ENCODE data around the gene MMD2.
"Not testable (repeated sequence)": the region's sequence is repeated elsewhere in the genome, so short reads cannot be mapped to it uniquely, and the experiment has no call there.

Gene MMD2

GRCh38 chr7:4895766-4896165, 63.2 kb downstream of the MMD2 start:
- DNase-seq (ENCODE audit: low read depth in 2 of 2, low spot score in 1 of 2), result no peak

DNA sequence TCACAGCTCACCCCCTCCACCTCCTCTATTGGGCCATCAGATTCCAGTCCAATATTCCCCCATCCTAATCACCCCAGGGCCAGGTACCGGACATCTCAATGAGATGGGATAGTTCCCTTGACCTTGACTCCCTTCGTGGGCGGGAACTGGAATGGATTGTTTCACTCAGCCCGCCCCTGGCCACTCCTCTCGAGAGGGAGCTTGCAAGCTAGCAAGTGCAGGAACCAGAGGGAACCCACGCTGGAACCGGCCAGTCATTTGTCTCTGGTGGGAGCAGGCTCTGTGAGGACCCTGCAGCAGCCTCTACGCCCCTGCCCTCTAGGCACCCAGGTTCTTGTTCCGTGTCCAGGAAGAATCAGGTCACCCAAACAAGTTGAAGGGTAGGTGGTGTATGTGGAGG, 64.5 kb downstream of the MMD2 start:
- DNase-seq (ENCODE audit: low read depth in 2 of 2, low spot score in 1 of 2), result no peak

DNA sequence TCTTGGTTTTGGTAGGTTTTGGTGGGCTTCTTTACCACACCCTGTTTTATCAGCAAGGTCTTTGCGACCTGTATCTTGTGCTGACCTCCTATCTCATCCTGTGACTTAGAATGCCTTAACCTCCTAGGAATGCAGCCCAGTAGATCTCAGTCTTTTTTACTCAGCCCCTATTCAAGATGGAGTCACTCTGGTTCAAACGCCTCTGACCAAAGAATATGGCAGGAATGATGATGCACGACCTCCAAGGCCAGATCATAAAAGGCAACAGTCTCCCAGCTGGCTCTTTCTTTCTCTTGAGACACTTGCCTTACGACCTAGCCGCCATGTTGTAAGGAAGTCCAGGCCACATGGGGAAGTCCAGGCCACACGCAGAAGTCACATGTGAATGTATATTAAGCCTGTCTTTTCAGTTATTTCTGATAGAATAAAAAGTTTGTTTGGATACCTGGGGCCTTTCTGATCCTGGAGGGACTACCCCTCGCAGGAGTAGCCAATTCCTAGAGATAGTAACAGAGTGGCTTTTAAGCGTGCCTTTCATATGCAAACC, 65.0 kb downstream of the MMD2 start:
- no peak for DNase-seq (ENCODE audit: low read depth in 2 of 2, low spot score in 1 of 2)

GRCh38 chr7:4893188-4893587, 65.8 kb downstream of the MMD2 start:
- not testable (repeated sequence) for DNase-seq (ENCODE audit: low read depth in 2 of 2, low spot score in 1 of 2)

GRCh38 chr7:4891522-4891921, 67.5 kb downstream of the MMD2 start:
- DNase-seq (ENCODE audit: low read depth in 2 of 2, low spot score in 1 of 2), result not testable (repeated sequence)

GRCh38 chr7:4889682-4890081, 69.3 kb downstream of the MMD2 start:
- DNase-seq (ENCODE audit: low read depth in 2 of 2, low spot score in 1 of 2), result no peak

GRCh38 chr7:4888161-4888560, 70.8 kb downstream of the MMD2 start:
- no peak for DNase-seq (ENCODE audit: low read depth in 2 of 2, low spot score in 1 of 2)

GRCh38 chr7:4886671-4887070, 72.3 kb downstream of the MMD2 start:
- DNase-seq (ENCODE audit: low read depth in 2 of 2, low spot score in 1 of 2), result no peak

- no peak for DNase-seq (ENCODE audit: low read depth in 2 of 2, low spot score in 1 of 2)
These were observed 73.6 kb downstream of the MMD2 start for GRCh38 chr7:4885317-4885807.

- no peak for DNase-seq (ENCODE audit: low read depth in 2 of 2, low spot score in 1 of 2)
These were observed 74.8 kb downstream of the MMD2 start for GRCh38 chr7:4884164-4884563.

GRCh38 chr7:4883372-4884144, 75.4 kb downstream of the MMD2 start, which contains the start of gene RADIL:
TSS of gene RADIL (minus strand) at chr7:4883716. CDS start at chr7:4878139, 5,577 bp downstream.
- peak; percentile 60 to 68 for DNase-seq (ENCODE audit: low read depth in 2 of 2, low spot score in 1 of 2)

DNA sequence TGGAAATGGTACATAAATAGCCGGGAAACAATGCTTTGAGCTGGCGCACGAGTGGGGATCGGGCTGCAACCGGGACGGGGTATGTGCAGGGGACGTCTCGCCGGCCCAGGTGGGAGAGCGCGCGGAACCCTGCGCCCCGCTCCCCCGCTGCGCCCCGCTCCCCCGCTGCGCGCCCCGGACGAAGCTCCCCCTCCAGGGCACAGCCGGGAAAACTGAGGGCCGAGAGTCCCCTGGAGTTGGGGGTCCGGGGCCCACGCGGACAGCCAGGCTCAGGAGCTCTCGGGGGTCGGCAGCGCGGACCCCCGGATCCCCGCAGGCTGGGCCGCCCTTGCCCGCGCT, 76.0 kb downstream of the MMD2 start:
- no peak for DNase-seq (ENCODE audit: low read depth in 2 of 2, low spot score in 1 of 2)

DNA sequence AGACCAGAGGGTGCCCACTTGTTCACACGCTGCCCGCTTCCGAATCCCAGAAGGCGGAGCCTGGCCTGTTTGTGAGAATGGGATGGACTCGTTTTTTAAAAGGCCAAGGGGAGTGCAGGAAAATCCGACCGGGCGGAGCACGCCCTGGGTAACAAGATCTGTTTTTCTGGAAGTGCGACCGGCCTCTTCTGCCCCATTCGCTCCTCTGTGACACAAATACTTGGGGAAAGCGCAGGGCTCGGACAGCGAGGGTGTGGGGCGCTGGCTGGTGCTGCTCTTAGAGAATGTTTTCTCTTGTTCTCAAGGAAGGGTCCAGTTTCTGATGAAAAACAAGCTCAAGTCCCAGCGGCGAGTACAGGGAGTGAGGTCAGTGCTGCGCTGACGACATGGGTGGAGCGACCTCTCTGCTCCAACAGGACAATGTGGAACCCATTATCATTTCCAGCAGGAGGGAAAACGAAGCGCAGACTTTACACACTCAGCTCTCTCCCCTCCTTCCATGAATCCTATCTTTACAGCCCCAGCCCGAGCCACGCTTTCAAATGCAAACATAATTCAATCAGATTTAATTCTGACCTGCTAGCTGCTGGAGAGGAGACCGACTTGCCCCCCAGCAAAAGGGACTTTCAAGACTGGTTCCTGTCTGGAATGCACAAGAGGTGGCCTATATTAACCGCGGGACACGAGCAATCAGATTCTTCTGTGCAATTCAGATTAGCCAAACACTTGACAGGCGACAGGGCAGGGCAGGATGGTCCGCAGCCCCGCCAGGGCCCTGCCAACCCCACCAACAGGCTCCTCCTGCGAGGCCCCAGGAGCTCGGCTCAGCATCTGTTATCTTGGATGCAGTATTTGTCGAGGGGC, 76.6 kb downstream of the MMD2 start:
- no peak for DNase-seq (ENCODE audit: low read depth in 2 of 2, low spot score in 1 of 2)

DNA sequence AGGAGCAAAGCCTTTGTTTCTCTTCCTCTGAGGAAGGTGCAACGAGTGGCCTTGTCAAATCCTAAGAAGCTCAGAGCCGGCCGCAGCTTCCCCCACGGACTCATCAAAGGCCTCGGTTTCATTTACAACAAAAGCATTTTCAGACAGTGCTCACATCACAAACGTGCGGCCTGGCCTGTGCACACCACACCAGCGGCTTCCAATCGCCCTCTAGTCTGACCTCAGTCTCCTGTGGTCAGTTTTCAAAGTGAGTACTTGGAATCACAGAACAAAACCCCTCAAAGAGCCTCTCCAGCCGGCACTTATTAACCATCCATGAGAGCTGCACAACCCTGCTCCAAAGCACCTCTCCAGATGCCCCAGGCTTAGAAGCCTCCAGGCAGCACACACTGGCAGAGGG, 78.8 kb downstream of the MMD2 start:
- DNase-seq (ENCODE audit: low read depth in 2 of 2, low spot score in 1 of 2), result no peak

DNA sequence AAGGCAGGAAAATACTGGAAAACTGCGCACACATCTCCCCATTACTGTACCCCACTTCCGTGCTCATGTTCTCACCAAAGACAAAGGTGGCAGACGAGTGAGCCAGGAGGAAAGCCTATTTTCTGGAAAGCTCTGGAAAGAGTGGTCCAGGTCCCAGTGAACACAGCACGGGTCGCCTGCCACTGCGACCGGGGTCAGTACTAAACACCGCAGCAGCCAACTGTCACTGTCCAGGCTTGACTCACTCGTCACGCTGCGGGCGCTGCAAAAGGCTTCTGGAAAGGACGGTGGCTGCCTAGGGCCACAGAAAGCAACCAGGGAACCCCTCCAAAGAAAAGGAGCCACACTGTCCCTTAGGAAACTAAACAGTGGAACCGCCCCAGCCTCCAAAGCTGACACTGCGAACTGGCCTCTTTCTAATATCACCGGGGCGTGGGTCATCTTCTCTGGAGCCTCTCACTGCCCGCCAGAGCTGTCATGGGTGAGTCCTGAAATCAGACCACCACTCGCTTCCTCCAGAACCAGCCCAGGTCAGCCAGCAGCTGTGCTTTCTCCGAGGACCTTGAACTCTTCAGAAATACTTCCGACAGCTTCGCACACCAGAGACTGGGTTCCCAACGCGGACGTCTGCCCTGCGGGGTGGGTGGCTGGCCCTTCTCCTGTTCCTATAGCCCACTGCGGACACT, 79.4 kb downstream of the MMD2 start:
- no peak for DNase-seq (ENCODE audit: low read depth in 2 of 2, low spot score in 1 of 2)

GRCh38 chr7:4878336-4879335, 80.4 kb downstream of the MMD2 start:
- no peak for DNase-seq (ENCODE audit: low read depth in 2 of 2, low spot score in 1 of 2)

- DNase-seq (ENCODE audit: low read depth in 2 of 2, low spot score in 1 of 2), result no peak
These were observed 82.4 kb downstream of the MMD2 start for GRCh38 chr7:4876586-4876985.

DNA sequence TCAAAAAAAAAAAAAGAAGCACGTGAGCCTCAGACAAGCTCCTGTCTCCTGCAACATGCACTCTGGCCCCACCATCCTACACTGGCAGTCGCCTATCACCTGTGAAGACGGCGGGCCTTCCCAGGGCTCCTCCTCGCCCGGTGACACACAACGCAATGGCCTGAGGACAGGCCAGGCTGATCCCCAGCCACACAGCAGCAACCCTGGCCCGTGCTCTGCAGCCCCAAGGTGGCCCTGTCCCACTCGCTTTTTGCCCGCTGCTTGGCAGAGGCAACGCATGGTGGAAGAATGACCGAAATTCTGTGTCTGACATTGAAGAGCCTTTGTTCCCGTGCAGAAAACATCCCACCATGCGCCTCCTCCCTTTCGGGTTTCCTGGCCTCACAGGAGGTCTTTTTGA, 83.6 kb downstream of the MMD2 start:
- no peak for DNase-seq (ENCODE audit: low read depth in 2 of 2, low spot score in 1 of 2)

- DNase-seq (ENCODE audit: low read depth in 2 of 2, low spot score in 1 of 2), result no peak
These were observed 85.7 kb downstream of the MMD2 start for GRCh38 chr7:4873071-4873944.

All from stimulated activated CD8-positive, alpha-beta memory T cell treated with anti-CD3 and anti-CD28 coated beads, Interleukin-4, amount 100 ng/mL, for 4 hours (primary cell).